Measurements from ENCODE around the gene CHD9.

DNA sequence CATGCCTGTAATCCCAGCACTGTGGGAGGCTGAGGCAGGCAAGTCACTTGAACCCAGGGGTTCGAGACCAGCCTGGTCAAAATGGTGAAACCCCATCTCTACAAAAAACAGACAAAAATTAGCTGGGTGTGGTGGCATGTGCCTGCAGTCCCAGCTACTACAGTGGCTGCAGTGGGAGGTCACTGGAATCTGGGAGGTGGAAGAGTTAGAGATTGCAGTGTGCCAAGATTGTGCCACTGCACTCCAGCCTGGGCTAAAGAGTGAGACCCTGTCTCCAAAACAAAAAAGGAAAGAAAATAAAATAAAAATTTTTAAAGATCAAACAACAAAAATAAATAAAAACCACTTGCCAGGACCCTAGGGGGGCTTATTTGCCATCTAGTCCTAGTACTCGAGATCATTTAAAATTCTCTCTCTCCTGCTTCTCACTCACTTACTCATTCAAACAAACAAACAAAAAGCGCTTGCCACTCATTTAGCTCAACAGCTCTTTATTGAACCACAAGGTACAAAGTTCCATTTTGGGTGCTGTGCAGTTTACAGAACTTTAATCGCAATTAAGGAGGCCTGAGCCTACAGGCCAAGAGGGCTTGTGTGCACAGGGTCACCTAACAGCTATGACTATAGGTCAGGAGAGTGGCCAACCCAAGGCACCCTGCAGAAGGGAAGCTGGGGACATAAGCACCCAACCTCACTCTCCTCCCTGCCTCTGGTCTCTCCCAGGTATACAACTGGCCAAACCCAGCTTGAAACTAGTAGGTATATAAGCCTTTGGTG is 6.5 kb upstream of the CHD9 start:
- TF ChIP-seq POLR2A (IDR thresholded peaks at IDR 0.05): no peak
- TF ChIP-seq, protein P1, sequence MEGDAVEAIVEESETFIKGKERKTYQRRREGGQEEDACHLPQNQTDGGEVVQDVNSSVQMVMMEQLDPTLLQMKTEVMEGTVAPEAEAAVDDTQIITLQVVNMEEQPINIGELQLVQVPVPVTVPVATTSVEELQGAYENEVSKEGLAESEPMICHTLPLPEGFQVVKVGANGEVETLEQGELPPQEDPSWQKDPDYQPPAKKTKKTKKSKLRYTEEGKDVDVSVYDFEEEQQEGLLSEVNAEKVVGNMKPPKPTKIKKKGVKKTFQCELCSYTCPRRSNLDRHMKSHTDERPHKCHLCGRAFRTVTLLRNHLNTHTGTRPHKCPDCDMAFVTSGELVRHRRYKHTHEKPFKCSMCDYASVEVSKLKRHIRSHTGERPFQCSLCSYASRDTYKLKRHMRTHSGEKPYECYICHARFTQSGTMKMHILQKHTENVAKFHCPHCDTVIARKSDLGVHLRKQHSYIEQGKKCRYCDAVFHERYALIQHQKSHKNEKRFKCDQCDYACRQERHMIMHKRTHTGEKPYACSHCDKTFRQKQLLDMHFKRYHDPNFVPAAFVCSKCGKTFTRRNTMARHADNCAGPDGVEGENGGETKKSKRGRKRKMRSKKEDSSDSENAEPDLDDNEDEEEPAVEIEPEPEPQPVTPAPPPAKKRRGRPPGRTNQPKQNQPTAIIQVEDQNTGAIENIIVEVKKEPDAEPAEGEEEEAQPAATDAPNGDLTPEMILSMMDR (IDR thresholded peaks at IDR 0.05): no peak
- no peak for TF ChIP-seq EP300 (IDR thresholded peaks at IDR 0.05)
